Kidney (tissue), 14 donors: ENCODE data around the gene TSSK6. TPM values are rescaled to one million over a fixed set of nuclear protein-coding genes. Genes with fewer than 3 reads are reported as not detected.

Experiments
- DNase-seq, 5 donors: peaks; one replicate each; pipeline ENCODE4 v3.0.0-alpha.2; 2013 to 2020
- FAIRE-seq: peaks from 2 replicates; lab custom pipeline; 2012; peaks lifted over from hg19 to GRCh38; lab: Jason Lieb, UNC
- H3K27ac ChIP-seq, 2 donors: one replicate each; pipeline ENCODE4 v1.7.0; 2013; ENCODE audit warnings: low read depth in 2 of 2, low read length in 2 of 2, inconsistent platforms in 1 of 2
- H3K27me3 ChIP-seq: one replicate; pipeline ENCODE4 v1.7.1; 2013; ENCODE audit warnings: low read length, inconsistent platforms; ENCODE audit not compliant: control insufficient read depth, insufficient read depth
- H3K36me3 ChIP-seq, 3 donors: one replicate each; pipeline versions ENCODE4 v1.7.0 to v1.7.1; 2013; ENCODE audit warnings: low read length in 3 of 3, control low read depth in 1 of 3, inconsistent platforms in 1 of 3; ENCODE audit not compliant: insufficient read depth in 3 of 3, control insufficient read depth in 2 of 3
- H3K4me1 ChIP-seq, 3 donors: one replicate each; pipeline versions ENCODE4 v1.7.0 to v1.7.1; 2013; ENCODE audit warnings: low read length in 3 of 3, inconsistent platforms in 1 of 3, low read depth in 1 of 3; ENCODE audit not compliant: control insufficient read depth in 2 of 3, insufficient read depth in 2 of 3
- H3K4me3 ChIP-seq, 3 donors: one replicate each; pipeline versions ENCODE4 v1.7.0 to v1.8.1; 2013; ENCODE audit warnings: low read length in 3 of 3, control low read depth in 1 of 3, inconsistent platforms in 1 of 3
- H3K9ac ChIP-seq, 3 donors: one replicate each; pipeline versions ENCODE4 v1.7.0 to v1.7.1; 2013; ENCODE audit warnings: low read length in 3 of 3, control low read depth in 1 of 3, inconsistent platforms in 1 of 3
- H3K9me3 ChIP-seq, 3 donors: one replicate each; pipeline versions ENCODE4 v1.7.0 to v1.7.1; 2013; ENCODE audit warnings: low read length in 3 of 3, control low read depth in 1 of 3, inconsistent platforms in 1 of 3; ENCODE audit not compliant: control insufficient read depth in 2 of 3, insufficient read depth in 1 of 3
- CTCF ChIP-seq: IDR thresholded peaks from 3 replicates; pipeline ENCODE4 v1.5.1; 2012; ENCODE audit warnings: mild to moderate bottlenecking, moderate library complexity, borderline replicate concordance; ENCODE audit not compliant: insufficient read depth; ENCODE audit errors: extremely low read depth
- intact Hi-C: fragments of 100-400 bp; cut with DNase I; formaldehyde crosslinking; loops from one replicate; pipeline ENCODE4 v1.11.1; 2022
- polyA plus RNA-seq: library from polyadenylated mRNA; stranded (reverse); fragments of 350-450 nt; fragmentation: Illumina TruSeq; extraction: RNeasy Lipid Tissue Mini Kit (QIAGEN cat#74804); gene quantifications from one replicate; pipeline ENCODE4 v1.2.3, GENCODE V29; 2014; ENCODE audit warnings: low read depth, low replicate concordance; ENCODE audit not compliant: insufficient read depth
- total RNA-seq: library from RNA; stranded (reverse); fragmentation: NEBNext Ultra II Directional; extraction: Animal tissue kit (Norgen Biotek cat#: 25700); gene quantifications from one replicate; pipeline ENCODE4 v1.2.1, GENCODE V29; 2021
- donor health status: control.
- donor health status: control.
- donor health status: control.
- donor health status: control.
- donor health status: control.
- donor health status: DM: yes; HTN: yes; CAD: no.
- donor health status: Normal renal cell carcinoma (clear cell type).

The TSSK6 gene
- total and polyA plus RNA-seq, 2 donors from 2014 or later, result 1.4 to 3.7 TPM

- Histone ChIP-seq H3K9me3 (no peaks in the 10 kb centered on the region), H3K27ac (no peak overlapping the region), H3K4me1 (no peaks in the 10 kb centered on the region), H3K4me3 (no peak overlapping the region), H3K27me3 (no peaks in the 10 kb centered on the region), H3K9ac (no peak overlapping the region), H3K36me3 (no peaks in the 10 kb centered on the region)
- TF ChIP-seq CTCF, result no peak
- intact Hi-C loops, result no loop called here
- FAIRE-seq (no peak), DNase-seq (peak in 1 of 5 donors; percentile 60)
These were observed 32.5 kb upstream of the TSSK6 start for GRCh38 chr19:19547674-19548336.

- FAIRE-seq (no peak), DNase-seq (peak in 1 of 5 donors; percentile 66)
- Histone ChIP-seq H3K4me3 (no peak overlapping the region), H3K4me1 (no peaks in the 10 kb centered on the region), H3K27me3 (no peaks in the 10 kb centered on the region), H3K9me3 (no peaks in the 10 kb centered on the region), H3K27ac (no peak overlapping the region), H3K36me3 (no peaks in the 10 kb centered on the region), H3K9ac (no peak overlapping the region)
- intact Hi-C loops, result no loop called here
- no peak for TF ChIP-seq CTCF
These were observed 31.4 kb upstream of the TSSK6 start for GRCh38 chr19:19546751-19547162.

- Histone ChIP-seq H3K27me3 (peaks cover 5% of the 10 kb centered on the region), H3K36me3 (no peaks in the 10 kb centered on the region), H3K9ac (no peak overlapping the region), H3K27ac (no peak overlapping the region), H3K4me3 (no peak overlapping the region), H3K4me1 (peaks cover 0 to 6% (median 0%) of the 10 kb centered on the region in 3 donors), H3K9me3 (no peaks in the 10 kb centered on the region)
- FAIRE-seq (no peak), DNase-seq (no peak)
- no peak for TF ChIP-seq CTCF
- intact Hi-C loops, result no loop called here
These were observed 30.4 kb upstream of the TSSK6 start for GRCh38 chr19:19545707-19546106.
